Osteoblast (primary cell): ENCODE data around the gene GBX1. TPM values are rescaled to one million over a fixed set of nuclear protein-coding genes. Genes with fewer than 3 reads are reported as not detected.
A peak's percentile ranks its signal among the peaks of the same experiment; 100 is the strongest.

Source experiments
- DNase-seq: peaks from one replicate; pipeline ENCODE4 v3.0.0; 2011; ENCODE audit warnings: low spot score, mixed read lengths; ENCODE audit not compliant: insufficient read length; ENCODE audit errors: missing footprints
- H2AFZ ChIP-seq: 2 replicates; pipeline ENCODE4 v1.6.0; 2011; ENCODE audit warnings: mild to moderate bottlenecking, low read length
- H3K27ac ChIP-seq: 2 replicates; pipeline ENCODE4 v1.5.1; 2011; ENCODE audit warnings: mild to moderate bottlenecking, low read depth, low read length, moderate library complexity
- H3K27me3 ChIP-seq: 2 replicates; pipeline ENCODE4 v1.6.0; 2012; ENCODE audit warnings: mild to moderate bottlenecking, control low read depth, inconsistent platforms, low read length, moderate library complexity; ENCODE audit not compliant: insufficient read depth
- H3K36me3 ChIP-seq: 2 replicates; pipeline ENCODE4 v1.5.1; 2011; ENCODE audit warnings: mild to moderate bottlenecking, low read length, control low read depth, moderate library complexity; ENCODE audit not compliant: insufficient read depth
- H3K4me1 ChIP-seq: 2 replicates; pipeline ENCODE4 v1.5.1; 2011; ENCODE audit warnings: mild to moderate bottlenecking, low read length, control low read depth, moderate library complexity; ENCODE audit not compliant: insufficient read depth
- H3K4me2 ChIP-seq: 2 replicates; pipeline ENCODE4 v1.6.0; 2011; ENCODE audit warnings: mild to moderate bottlenecking, low read length; ENCODE audit not compliant: insufficient read depth
- H3K4me3 ChIP-seq: fragments of 200-600 bp; sonication (generic); 3 replicates; pipeline ENCODE4 v1.5.1; 2012; ENCODE audit warnings: mild to moderate bottlenecking, low read length, inconsistent platforms; ENCODE audit not compliant: insufficient read depth
- H3K79me2 ChIP-seq: 2 replicates; pipeline ENCODE4 v1.6.0; 2012; ENCODE audit warnings: mild to moderate bottlenecking, low read length, control low read depth, inconsistent platforms; ENCODE audit not compliant: insufficient read depth
- H3K9me3 ChIP-seq: 2 replicates; pipeline ENCODE4 v1.5.1; 2011; ENCODE audit warnings: low read depth, low read length, control low read depth
- H4K20me1 ChIP-seq: 2 replicates; pipeline ENCODE4 v1.6.0; 2012; ENCODE audit warnings: mild to moderate bottlenecking, low read length, control low read depth; ENCODE audit not compliant: insufficient read depth
- CTCF ChIP-seq: IDR thresholded peaks from 2 replicates; pipeline ENCODE4 v1.5.1; 2011; ENCODE audit warnings: mild to moderate bottlenecking, low read depth, low read length, moderate library complexity; ENCODE audit errors: extremely low read depth
- total RNA-seq: library from RNA; depleted of rRNA; stranded (reverse); fragments of >200 nt; gene quantifications from 2 replicates; pipeline ENCODE4 v1.2.3, GENCODE V29; 2012

Gene GBX1
- total RNA-seq, 1 donor = not detected

- no peaks in the 10 kb centered on the region for H3K79me2 ChIP-seq
- peaks cover 3% of the 10 kb centered on the region for H4K20me1 ChIP-seq
Measured at GRCh38 chr7:151211155-151211772, 43.8 kb upstream of the GBX1 start.

GRCh38 chr7:151210087-151210854 lies 42.8 kb upstream of the GBX1 start, which contains the start of gene H2BK1:
Gene H2BK1, minus strand, starts transcription at chr7:151210488. Its CDS starts 170 bp downstream, at chr7:151210318.
- Histone ChIP-seq H3K27me3 (peaks cover 21% of the 10 kb centered on the region), H3K9me3 (no peaks in the 10 kb centered on the region), H3K4me1 (no peaks in the 10 kb centered on the region), H2AFZ (no peak within 1 kb of the TSS), H3K79me2 (no peaks in the 10 kb centered on the region), H4K20me1 (peaks cover 3% of the 10 kb centered on the region), H3K4me2 (no peak within 1 kb of the TSS), H3K4me3 (no peak within 1 kb of the TSS), H3K36me3 (peaks cover 18% of the 10 kb centered on the region), H3K27ac (no peak within 1 kb of the TSS)
- TF ChIP-seq CTCF = no peak
- peak; percentile 39 for DNase-seq

More at GRCh38 chr7:151211155-151211772, 43.8 kb upstream of the GBX1 start:
- peaks cover 12% of the 10 kb centered on the region for H3K27me3 ChIP-seq
- H3K9me3 ChIP-seq = no peaks in the 10 kb centered on the region
- no peak for TF ChIP-seq CTCF
- no peak overlapping the region for H2AFZ ChIP-seq
- no peaks in the 10 kb centered on the region for H3K4me1 ChIP-seq
- no peak overlapping the region for H3K4me3 ChIP-seq
- H3K36me3 ChIP-seq = peaks cover 28% of the 10 kb centered on the region
- H3K4me2 ChIP-seq = no peak overlapping the region
- H3K27ac ChIP-seq = no peak overlapping the region
- no peak for DNase-seq

- peaks cover 3% of the 10 kb centered on the region for H4K20me1 ChIP-seq
- no peak overlapping the region for H3K4me3 ChIP-seq
- H2AFZ ChIP-seq = no peak overlapping the region
- no peak overlapping the region for H3K27ac ChIP-seq
- H3K9me3 ChIP-seq = no peaks in the 10 kb centered on the region
- H3K4me1 ChIP-seq = no peaks in the 10 kb centered on the region
- peaks cover 27% of the 10 kb centered on the region for H3K27me3 ChIP-seq
- peaks cover 11% of the 10 kb centered on the region for H3K36me3 ChIP-seq
- DNase-seq = peak; percentile 68
- H3K79me2 ChIP-seq = no peaks in the 10 kb centered on the region
- no peak overlapping the region for H3K4me2 ChIP-seq
- TF ChIP-seq CTCF = no peak
Measured at GRCh38 chr7:151209588-151209987, 42.1 kb upstream of the GBX1 start.

- Histone ChIP-seq H4K20me1 (peaks cover 3% of the 10 kb centered on the region), H3K36me3 (peaks cover 4% of the 10 kb centered on the region), H3K4me2 (no peak overlapping the region), H3K9me3 (no peaks in the 10 kb centered on the region), H3K4me1 (no peaks in the 10 kb centered on the region), H3K27ac (no peak overlapping the region), H2AFZ (no peak overlapping the region), H3K4me3 (no peak overlapping the region), H3K79me2 (no peaks in the 10 kb centered on the region), H3K27me3 (peaks cover 30% of the 10 kb centered on the region)
- TF ChIP-seq CTCF = no peak
- DNase-seq = no peak
Measured at GRCh38 chr7:151208253-151208862, 40.9 kb upstream of the GBX1 start.
